Measurements from ENCODE around the gene APLP2. TPM values are rescaled to one million over a fixed set of nuclear protein-coding genes. Genes with fewer than 3 reads are reported as not detected.
A peak's percentile ranks its signal among the peaks of the same experiment; 100 is the strongest.

APLP2 gene
- total and polyA plus RNA-seq, 2 donors (not counting 1 experiment from before 2014, with no cell fraction given) = 409 to 508 TPM

DNA sequence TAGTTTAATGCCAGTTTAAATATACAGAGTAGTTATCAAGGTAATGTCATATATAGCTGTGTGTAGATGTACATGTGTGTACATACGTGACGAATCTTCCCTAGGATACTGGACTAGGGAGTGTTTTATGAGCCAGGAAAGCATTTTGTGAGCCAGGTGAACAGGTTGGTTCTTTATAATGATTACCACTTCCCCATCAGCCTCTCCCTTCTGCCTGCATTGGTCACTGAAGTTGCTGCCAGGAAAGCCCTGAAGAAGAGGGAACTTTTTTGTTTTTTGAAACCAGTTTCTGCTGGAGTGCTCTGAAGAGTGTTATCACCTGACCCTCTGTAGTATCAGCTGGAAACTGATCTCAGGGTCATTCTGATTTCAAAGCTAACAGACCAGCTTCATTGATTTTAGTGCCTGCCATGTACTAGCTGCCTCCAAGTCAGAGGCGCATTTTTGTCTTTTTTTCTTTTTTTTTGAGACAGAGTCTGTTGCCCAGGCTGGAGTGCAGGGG is 75.7 kb downstream of the APLP2 start:
- H3K36me3 ChIP-seq (ENCODE audit: control insufficient read depth, insufficient read depth, low read length) = peaks cover 12% of the 10 kb centered on the region
- H4K20me1 ChIP-seq (ENCODE audit: control insufficient read depth, extremely low read depth, insufficient read depth, low read length) = no peaks in the 10 kb centered on the region
- H2AFZ ChIP-seq (ENCODE audit: low read length) = no peak overlapping the region
- H3K9ac ChIP-seq (ENCODE audit: insufficient read depth, low read length) = no peak overlapping the region
- no peaks in the 10 kb centered on the region for H3K27me3 ChIP-seq (ENCODE audit: control insufficient read depth, insufficient read depth, low read length)
- H3K4me2 ChIP-seq (ENCODE audit: extremely low read depth, insufficient read depth, low read length) = no peak overlapping the region
- TF ChIP-seq, protein P1, sequence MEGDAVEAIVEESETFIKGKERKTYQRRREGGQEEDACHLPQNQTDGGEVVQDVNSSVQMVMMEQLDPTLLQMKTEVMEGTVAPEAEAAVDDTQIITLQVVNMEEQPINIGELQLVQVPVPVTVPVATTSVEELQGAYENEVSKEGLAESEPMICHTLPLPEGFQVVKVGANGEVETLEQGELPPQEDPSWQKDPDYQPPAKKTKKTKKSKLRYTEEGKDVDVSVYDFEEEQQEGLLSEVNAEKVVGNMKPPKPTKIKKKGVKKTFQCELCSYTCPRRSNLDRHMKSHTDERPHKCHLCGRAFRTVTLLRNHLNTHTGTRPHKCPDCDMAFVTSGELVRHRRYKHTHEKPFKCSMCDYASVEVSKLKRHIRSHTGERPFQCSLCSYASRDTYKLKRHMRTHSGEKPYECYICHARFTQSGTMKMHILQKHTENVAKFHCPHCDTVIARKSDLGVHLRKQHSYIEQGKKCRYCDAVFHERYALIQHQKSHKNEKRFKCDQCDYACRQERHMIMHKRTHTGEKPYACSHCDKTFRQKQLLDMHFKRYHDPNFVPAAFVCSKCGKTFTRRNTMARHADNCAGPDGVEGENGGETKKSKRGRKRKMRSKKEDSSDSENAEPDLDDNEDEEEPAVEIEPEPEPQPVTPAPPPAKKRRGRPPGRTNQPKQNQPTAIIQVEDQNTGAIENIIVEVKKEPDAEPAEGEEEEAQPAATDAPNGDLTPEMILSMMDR (conservative IDR thresholded peaks at IDR 0.05 in 1 of 2, IDR thresholded peaks at IDR 0.05 in 1 of 2; ENCODE audit: low read depth in 1 of 2, low read length in 2 of 2) = no peak
- TF ChIP-seq EZH2 (IDR thresholded peaks at IDR 0.05; ENCODE audit: low read length, missing control alignments) = no peak
- H3K27ac ChIP-seq (ENCODE audit: insufficient read depth, low read length) = no peak overlapping the region
- no peak for DNase-seq (ENCODE audit: low read depth in 2 of 2)
- peaks cover 2% of the 10 kb centered on the region for H3K4me1 ChIP-seq (ENCODE audit: control insufficient read depth, extremely low read depth, insufficient read depth, low read length)
- no peak overlapping the region for H3K4me3 ChIP-seq (replicated peaks in 1 of 4; ENCODE audit: control extremely low read depth in 1 of 4, insufficient read depth in 1 of 4, low read depth in 3 of 4, low read length in 4 of 4)
- no peaks in the 10 kb centered on the region for H3K9me3 ChIP-seq (ENCODE audit: control insufficient read depth, insufficient read depth, low read depth, low read length)
- no peaks in the 10 kb centered on the region for H3K79me2 ChIP-seq (ENCODE audit: control insufficient read depth, insufficient read depth, low read length)

DNA sequence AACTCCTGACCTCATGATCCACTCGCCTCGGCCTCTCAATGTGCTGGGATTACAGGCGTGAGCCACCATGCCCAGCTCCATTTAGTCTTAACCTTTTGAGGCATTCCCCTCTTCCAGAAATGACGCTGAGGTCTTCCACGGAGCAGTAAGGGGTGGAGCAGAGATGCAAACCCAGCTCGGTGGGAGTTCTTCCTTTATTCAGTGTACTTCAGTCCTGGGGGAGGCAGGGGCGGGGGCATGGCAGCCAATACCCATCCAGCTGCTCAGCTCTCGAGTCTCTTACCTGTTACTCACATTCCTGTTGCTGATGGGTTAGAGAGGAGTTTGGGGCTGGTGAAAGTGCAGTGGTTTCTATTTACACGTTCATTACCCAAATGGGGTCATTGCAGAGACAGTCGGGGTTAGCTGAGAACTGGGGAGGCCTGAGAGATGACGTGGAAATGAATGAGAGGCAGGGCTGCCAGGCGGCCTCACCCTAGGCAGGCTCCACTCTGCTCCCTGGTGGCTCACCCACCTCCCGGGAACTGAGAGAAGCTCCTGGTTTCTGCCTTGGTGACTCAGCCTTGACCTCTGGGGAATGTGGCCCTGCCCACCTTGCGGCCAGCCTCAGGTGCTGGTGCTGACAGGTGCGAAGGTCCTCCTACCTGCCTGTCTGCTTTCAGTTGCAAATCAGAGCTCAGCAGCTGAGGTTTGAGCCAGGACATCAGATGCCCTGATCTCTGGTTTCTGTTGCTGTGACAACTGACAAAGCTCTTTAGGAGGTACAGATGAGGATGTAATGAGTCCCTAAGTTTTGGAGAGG is 76.5 kb downstream of the APLP2 start:
- no peaks in the 10 kb centered on the region for H3K79me2 ChIP-seq (ENCODE audit: control insufficient read depth, insufficient read depth, low read length)
- H3K4me3 ChIP-seq (replicated peaks in 1 of 4; ENCODE audit: control extremely low read depth in 1 of 4, insufficient read depth in 1 of 4, low read depth in 3 of 4, low read length in 4 of 4) = no peak overlapping the region
- peak in 1 of 2 donors; percentile 23 for DNase-seq (ENCODE audit: low read depth in 2 of 2)
- no peak overlapping the region for H2AFZ ChIP-seq (ENCODE audit: low read length)
- no peak overlapping the region for H3K9ac ChIP-seq (ENCODE audit: insufficient read depth, low read length)
- H3K27ac ChIP-seq (ENCODE audit: insufficient read depth, low read length) = no peak overlapping the region
- TF ChIP-seq, protein P1 (conservative IDR thresholded peaks at IDR 0.05 in 1 of 2, IDR thresholded peaks at IDR 0.05 in 1 of 2; ENCODE audit: low read depth in 1 of 2, low read length in 2 of 2) = peak in 1 of 2 donors; percentile 24
- TF ChIP-seq EZH2 (IDR thresholded peaks at IDR 0.05; ENCODE audit: low read length, missing control alignments) = no peak
- H3K27me3 ChIP-seq (ENCODE audit: control insufficient read depth, insufficient read depth, low read length) = no peaks in the 10 kb centered on the region
- H3K9me3 ChIP-seq (ENCODE audit: control insufficient read depth, insufficient read depth, low read depth, low read length) = no peaks in the 10 kb centered on the region
- H3K4me2 ChIP-seq (ENCODE audit: extremely low read depth, insufficient read depth, low read length) = no peak overlapping the region
- H3K36me3 ChIP-seq (ENCODE audit: control insufficient read depth, insufficient read depth, low read length) = peaks cover 11% of the 10 kb centered on the region
- H4K20me1 ChIP-seq (ENCODE audit: control insufficient read depth, extremely low read depth, insufficient read depth, low read length) = no peaks in the 10 kb centered on the region
- H3K4me1 ChIP-seq (ENCODE audit: control insufficient read depth, extremely low read depth, insufficient read depth, low read length) = peaks cover 2% of the 10 kb centered on the region

- no peaks in the 10 kb centered on the region for H3K27me3 ChIP-seq (ENCODE audit: control insufficient read depth, insufficient read depth, low read length)
- DNase-seq (ENCODE audit: low read depth in 2 of 2) = peak in 1 of 2 donors; percentile 29
These were observed 77.1 kb downstream of the APLP2 start for GRCh38 chr11:130146796-130147195.

More at GRCh38 chr11:130146796-130147195, 77.1 kb downstream of the APLP2 start:
- Histone ChIP-seq H3K27ac (ENCODE audit: insufficient read depth, low read length) (no peak overlapping the region), H3K4me1 (ENCODE audit: control insufficient read depth, extremely low read depth, insufficient read depth, low read length) (peaks cover 2% of the 10 kb centered on the region), H2AFZ (ENCODE audit: low read length) (no peak overlapping the region), H3K9ac (ENCODE audit: insufficient read depth, low read length) (no peak overlapping the region), H3K4me3 (replicated peaks in 1 of 4; ENCODE audit: control extremely low read depth in 1 of 4, insufficient read depth in 1 of 4, low read depth in 3 of 4, low read length in 4 of 4) (no peak overlapping the region), H3K79me2 (ENCODE audit: control insufficient read depth, insufficient read depth, low read length) (no peaks in the 10 kb centered on the region), H4K20me1 (ENCODE audit: control insufficient read depth, extremely low read depth, insufficient read depth, low read length) (no peaks in the 10 kb centered on the region), H3K36me3 (ENCODE audit: control insufficient read depth, insufficient read depth, low read length) (peaks cover 8% of the 10 kb centered on the region), H3K4me2 (ENCODE audit: extremely low read depth, insufficient read depth, low read length) (no peak overlapping the region), H3K9me3 (ENCODE audit: control insufficient read depth, insufficient read depth, low read depth, low read length) (no peaks in the 10 kb centered on the region)
- TF ChIP-seq, protein P1 (conservative IDR thresholded peaks at IDR 0.05 in 1 of 2, IDR thresholded peaks at IDR 0.05 in 1 of 2; ENCODE audit: low read depth in 1 of 2, low read length in 2 of 2) = no peak
- no peak for TF ChIP-seq EZH2 (IDR thresholded peaks at IDR 0.05; ENCODE audit: low read length, missing control alignments)
